GM23248 (cell line): ENCODE results near the gene MMP28.

ENCODE experiments used
- EZH2 ChIP-seq: fragments of 200-600 bp; sonication (generic); IDR thresholded peaks from 2 replicates; pipeline ENCODE4 v1.6.1; 2018; ENCODE audit warnings: antibody characterized with exemption, mild to moderate bottlenecking; ENCODE audit not compliant: insufficient read depth, poor library complexity, severe bottlenecking
- EZH2phosphoT487 ChIP-seq: fragments of 200-600 bp; sonication (generic); IDR thresholded peaks from 2 replicates; pipeline ENCODE4 v1.6.1; 2018; ENCODE audit warnings: antibody characterized with exemption, moderate library complexity, mild to moderate bottlenecking, low read depth; ENCODE audit not compliant: insufficient read depth

DNA sequence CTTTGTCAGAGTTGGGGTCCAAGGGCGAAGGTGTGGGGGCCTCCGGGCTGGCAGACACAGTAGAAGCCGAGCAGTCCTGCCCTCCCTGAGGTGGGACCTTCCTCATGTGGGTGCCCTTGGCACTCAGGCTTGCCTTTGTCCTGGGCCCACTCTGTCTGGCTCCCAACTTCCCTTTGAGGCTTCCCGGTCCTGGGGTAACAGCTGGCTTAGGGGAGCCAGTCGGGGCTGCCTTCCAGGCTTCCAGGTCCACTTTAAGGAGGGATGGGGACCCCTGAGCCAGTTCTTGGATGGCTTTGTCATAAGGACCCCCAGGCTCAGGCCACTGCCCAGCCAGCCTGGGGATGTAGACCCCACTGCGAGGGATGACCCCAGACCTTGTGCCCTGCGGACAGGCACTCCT, 50.2 kb downstream of the MMP28 start:
- TF ChIP-seq EZH2 = no peak
- no peak for TF ChIP-seq EZH2phosphoT487
